ENCODE measurements around the gene IRF2.

The IRF2 gene

GRCh38 chr4:184396570-184397515 lies 77.5 kb downstream of the IRF2 start:
- DNase-seq, result no peak
- no peak overlapping the region for H3K4me3 ChIP-seq (ENCODE audit: low read depth, low read length)
- in situ Hi-C loops (cut with HindIII; ENCODE audit: low pct_ligation_motif_present, low sequenced_read_pairs), result no loop called here
- no peak for TF ChIP-seq CTCF (IDR thresholded peaks at IDR 0.05; ENCODE audit: low read depth, low read length, missing control alignments)
- no peak overlapping the region for H3K27ac ChIP-seq
- H3K36me3 ChIP-seq (replicated peaks), result peaks cover 20% of the 10 kb centered on the region
- H3K27me3 ChIP-seq (replicated peaks), result no peaks in the 10 kb centered on the region

- H3K4me3 ChIP-seq (ENCODE audit: low read depth, low read length), result no peak overlapping the region
- no peak overlapping the region for H3K27ac ChIP-seq
- TF ChIP-seq CTCF (IDR thresholded peaks at IDR 0.05; ENCODE audit: low read depth, low read length, missing control alignments), result no peak
These were observed 78.4 kb downstream of the IRF2 start for GRCh38 chr4:184395971-184396391.

GRCh38 chr4:184395451-184395917 lies 78.9 kb downstream of the IRF2 start:
- peaks cover 20% of the 10 kb centered on the region for H3K36me3 ChIP-seq (replicated peaks)
- DNase-seq, result no peak
- no peak overlapping the region for H3K4me3 ChIP-seq (ENCODE audit: low read depth, low read length)
- no peak overlapping the region for H3K27ac ChIP-seq
- in situ Hi-C loops (cut with HindIII; ENCODE audit: low pct_ligation_motif_present, low sequenced_read_pairs), result no loop called here
- no peaks in the 10 kb centered on the region for H3K27me3 ChIP-seq (replicated peaks)
- TF ChIP-seq CTCF (IDR thresholded peaks at IDR 0.05; ENCODE audit: low read depth, low read length, missing control alignments), result no peak

More at GRCh38 chr4:184395971-184396391, 78.4 kb downstream of the IRF2 start:
- Histone ChIP-seq H3K27me3 (replicated peaks) (no peaks in the 10 kb centered on the region), H3K36me3 (replicated peaks) (peaks cover 20% of the 10 kb centered on the region)
- DNase-seq, result no peak
- in situ Hi-C loops (cut with HindIII; ENCODE audit: low pct_ligation_motif_present, low sequenced_read_pairs), result no loop called here

GRCh38 chr4:184392748-184393559 lies 81.4 kb downstream of the IRF2 start:
- no peaks in the 10 kb centered on the region for H3K27me3 ChIP-seq (replicated peaks)
- no peak for DNase-seq
- H3K27ac ChIP-seq, result no peak overlapping the region
- no peak overlapping the region for H3K4me3 ChIP-seq (ENCODE audit: low read depth, low read length)
- TF ChIP-seq CTCF (IDR thresholded peaks at IDR 0.05; ENCODE audit: low read depth, low read length, missing control alignments), result no peak
- peaks cover 23% of the 10 kb centered on the region for H3K36me3 ChIP-seq (replicated peaks)
- in situ Hi-C loops (cut with HindIII; ENCODE audit: low pct_ligation_motif_present, low sequenced_read_pairs), result no loop called here

- Histone ChIP-seq H3K4me3 (ENCODE audit: low read depth, low read length) (no peak overlapping the region), H3K27ac (no peak overlapping the region), H3K27me3 (replicated peaks) (no peaks in the 10 kb centered on the region), H3K36me3 (replicated peaks) (peaks cover 23% of the 10 kb centered on the region)
- TF ChIP-seq CTCF (IDR thresholded peaks at IDR 0.05; ENCODE audit: low read depth, low read length, missing control alignments), result no peak
- no peak for DNase-seq
- in situ Hi-C loops (cut with HindIII; ENCODE audit: low pct_ligation_motif_present, low sequenced_read_pairs), result no loop called here
These were observed 82.0 kb downstream of the IRF2 start for GRCh38 chr4:184392316-184392715.
